Activated gamma-delta T cell treated with anti-CD3 and anti-CD28 coated beads, Interleukin-2, amount 50 U/mL, for 16 hours (primary cell): ENCODE measurements around the gene MYL3.

Source experiments
- DNase-seq: peaks from one replicate; pipeline ENCODE4 v3.0.0-alpha.2; 2020; ENCODE audit warnings: low read depth

Gene MYL3

DNA sequence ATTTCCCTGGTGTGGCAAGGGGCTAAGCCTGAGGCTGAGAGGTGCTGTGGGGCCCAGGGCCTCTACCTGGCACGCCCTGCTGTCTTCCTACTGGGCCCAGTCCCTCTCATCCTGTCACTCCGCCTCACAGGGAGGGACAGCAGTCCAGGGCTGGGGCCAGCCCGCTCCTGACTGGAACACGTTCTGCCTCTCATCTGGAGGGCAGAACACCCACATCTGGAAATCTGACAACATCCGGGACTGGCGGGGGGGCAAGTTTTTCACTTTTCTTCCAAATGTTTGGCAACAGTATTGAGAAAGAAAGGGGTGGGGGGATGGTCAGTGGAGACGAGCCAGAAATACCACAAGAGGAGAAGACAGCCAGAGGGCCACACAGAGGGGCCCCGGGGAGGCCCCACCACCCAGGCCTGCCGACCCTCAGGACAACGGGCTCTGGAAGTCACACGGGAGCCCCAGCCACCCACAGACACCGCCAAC, 1.8 kb upstream of the MYL3 start:
- no peak for DNase-seq

DNA sequence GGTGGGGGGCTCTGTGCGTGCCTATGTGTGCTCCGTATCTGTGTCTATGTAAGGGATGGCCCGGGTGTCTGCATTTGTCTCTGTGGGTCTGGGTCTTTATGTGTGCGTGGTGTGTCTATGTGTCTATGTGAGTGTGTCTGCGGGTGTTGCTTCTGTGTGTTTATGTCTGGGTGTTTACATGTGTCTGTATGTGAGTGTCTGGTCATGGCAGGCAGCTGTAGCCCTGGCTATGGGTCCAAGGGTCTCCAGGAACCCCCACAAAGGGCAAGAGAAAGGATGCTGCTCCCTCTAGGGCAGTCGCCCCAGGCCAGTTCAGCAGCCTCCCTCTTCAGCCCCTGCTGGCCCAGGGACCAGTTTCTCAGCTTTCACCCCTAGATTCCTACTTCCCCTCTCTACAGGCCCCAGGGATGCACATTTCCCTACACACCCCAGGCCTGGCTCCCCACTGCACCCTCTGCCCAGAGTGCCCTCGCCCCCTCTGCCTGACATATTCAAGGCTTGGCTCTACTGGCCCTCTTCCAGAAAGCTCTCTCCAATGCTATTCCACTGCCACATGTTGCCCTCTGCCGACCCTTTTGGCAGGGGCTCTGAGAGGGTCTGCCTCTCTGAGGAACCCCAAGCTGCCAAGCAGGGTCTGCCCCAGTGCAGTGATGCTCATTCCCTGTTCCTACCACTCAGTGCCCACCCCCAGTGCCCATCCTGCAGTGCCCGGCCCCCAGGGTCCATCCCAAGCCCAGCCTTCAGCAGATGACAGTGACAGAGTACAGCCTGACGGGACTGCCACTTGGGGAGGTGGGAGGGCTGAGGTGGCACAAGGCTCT, 1.0 kb upstream of the MYL3 start:
- no peak for DNase-seq

DNA sequence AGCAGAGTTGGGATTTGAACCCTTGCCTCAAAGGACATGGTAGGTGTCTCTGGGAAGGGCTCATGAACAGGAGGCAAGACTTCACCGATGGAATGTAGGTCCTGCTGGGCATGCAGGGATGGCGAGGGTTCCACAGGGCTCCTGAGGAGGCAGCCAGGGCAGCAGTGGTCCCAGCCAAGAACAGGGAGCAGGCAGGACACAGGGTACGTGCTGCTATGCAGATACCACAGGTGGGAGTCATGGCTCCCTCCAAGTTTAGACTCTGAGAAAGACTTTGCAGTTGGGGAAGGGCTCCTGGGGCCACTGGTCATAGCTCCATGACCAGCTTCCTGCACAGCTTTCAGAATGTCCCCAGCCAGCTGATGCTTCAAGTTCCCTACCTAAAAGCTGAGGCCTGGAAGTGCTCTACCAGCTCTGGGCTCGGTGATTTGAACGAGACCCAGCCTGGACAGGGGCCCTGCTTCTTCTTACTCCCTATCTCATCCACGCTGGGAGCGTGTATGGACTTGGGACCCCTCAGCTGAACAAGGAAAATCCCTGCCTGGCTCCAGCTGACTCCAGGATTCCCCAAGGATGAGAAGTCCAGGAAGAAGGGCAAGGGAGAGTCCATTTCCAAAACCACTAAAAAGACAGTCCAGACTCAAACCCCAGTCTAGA, 747 bp downstream of the MYL3 start:
- no peak for DNase-seq

DNA sequence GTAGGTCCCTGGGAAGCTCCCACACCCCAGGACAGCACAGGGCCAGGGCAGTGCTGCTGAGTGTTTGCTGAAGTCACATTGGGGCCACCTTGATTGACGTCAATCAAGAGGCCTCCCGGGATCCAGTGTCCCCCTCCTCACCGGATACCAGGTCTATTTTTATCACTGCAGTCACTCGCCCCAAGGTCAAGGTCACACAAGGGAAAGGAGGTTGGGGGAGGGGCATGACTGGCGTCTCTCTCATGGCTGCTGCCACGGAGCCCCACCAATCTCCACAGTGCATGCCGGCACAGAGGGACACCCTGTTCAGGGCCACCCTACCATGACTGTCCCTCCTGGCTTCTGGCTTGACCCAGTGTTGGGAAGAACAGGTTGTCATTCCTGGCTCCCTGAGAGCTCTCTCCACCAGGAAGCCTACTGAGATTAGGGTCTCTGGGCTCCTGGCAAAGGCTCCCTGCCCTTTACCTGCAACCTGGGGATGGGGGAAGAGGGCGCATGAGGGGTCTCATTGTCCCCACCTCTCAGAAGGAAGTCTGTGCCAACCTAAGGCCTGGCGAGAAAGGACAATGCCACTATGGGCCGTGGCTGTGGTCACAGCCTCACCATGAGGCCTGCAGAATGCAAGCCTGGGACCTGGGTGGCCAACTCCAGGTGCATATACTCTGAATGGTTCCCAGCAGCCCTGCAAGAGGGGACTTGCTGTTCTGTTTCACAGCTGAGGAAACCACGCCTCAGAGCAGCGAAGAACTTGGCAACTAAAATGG, 1.5 kb downstream of the MYL3 start:
- no peak for DNase-seq

DNA sequence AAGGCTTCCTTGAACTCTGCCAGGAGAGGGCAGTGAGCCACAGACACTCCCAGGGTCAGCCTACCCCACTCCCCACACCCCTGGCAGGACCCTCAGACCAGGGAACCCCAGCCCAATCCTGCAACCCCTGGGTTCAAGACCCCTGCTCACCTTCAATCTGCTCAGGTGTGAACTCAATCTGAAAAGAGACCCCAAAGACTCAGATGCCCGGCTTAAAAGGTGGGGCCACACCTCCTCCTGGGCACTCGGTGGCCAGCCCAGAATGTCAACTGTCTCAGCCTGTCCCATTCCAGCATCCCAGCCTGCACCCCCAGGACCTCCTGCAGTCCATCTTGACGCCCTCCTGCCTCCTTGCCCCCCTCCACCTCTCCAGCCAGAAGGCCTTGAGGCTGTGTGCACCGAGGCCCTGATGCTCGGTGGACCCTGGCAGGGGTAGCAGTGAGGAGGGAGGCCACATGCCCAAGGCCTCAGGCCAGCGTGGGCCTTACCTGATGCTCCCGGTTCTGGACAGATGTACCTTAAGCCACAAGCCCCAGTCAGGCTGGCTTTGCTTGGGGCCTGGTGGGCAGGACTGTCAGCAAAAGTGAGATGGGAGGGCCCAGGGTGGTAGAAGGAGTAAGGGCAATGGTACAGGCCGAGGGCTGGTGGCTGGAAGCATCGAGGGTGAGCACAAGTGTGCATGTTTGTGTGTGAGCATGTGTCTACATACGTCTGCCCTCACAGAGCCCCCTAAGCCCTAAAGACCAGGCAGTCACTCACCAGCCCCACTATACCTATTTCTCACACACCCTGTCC, 2.2 kb downstream of the MYL3 start:
- no peak for DNase-seq

DNA sequence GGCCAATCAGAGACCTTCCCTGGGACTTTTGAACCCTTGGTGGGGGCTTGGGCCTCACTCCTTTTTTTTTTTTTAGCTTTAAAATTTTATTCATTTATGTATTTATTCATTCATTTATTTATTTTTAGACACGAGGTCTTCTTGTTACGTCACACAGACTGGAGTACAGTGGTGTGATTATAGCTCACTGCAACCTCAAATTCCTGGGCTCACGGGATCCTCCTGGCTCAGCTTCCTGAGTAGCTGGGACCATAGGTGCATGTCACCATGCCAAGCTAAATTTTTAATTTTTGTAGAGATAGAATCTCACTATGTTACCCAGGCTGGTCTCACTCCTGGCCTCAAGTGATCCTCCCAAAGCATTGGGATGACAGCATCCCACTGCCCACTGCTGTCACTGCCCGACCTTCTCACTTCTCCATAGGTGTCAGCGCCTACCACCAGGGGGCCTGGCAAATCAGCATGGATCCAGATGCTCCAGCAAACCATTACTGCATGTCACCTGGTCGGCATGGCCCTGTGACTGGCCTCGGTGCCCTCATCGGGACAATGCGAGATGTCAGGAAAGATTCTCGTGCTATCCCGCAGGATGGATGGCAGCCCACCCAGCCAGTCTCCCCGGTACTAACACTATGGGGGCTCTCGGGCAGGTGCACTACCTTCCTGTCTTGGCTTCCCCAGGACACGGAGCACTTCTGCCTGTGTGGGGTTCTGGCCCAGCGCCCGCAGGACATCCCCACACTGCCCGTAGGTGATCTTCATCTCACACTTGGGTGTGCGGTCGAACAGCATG, 3.0 kb downstream of the MYL3 start:
- DNase-seq = no peak

DNA sequence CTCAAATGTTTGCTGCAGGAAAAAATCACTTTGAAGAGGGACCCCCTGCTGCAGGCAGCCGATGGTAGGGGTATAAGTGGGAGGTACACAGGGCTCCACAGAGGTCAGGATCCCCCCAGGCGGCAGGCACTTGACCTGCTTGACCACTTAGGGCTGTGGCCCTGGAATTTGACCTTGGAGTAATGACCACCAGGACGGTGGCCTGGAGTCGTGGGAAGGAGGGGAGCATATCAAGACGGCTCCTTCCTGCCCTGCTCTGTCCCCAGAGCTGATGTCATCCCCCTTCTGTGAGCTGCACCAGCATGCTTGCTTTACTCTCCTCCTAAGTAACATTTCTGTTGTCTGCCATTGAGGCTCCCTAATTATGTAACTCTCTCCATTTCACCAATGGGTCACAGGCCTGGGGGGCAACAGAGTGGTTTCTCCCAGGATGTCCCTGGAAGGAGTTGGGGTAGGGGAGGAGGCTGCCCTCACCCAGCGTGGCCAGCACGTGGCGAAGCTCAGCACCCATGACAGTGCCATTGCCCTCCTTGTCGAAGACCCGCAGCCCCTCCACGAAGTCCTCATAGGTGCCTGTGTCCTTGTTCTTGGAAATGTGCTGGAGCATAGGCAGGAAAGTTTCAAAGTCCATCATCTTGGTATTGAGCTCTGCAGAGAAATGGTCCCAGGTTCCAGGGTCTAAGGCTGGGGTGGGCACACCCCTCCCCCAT, 4.1 kb downstream of the MYL3 start:
- DNase-seq = no peak

DNA sequence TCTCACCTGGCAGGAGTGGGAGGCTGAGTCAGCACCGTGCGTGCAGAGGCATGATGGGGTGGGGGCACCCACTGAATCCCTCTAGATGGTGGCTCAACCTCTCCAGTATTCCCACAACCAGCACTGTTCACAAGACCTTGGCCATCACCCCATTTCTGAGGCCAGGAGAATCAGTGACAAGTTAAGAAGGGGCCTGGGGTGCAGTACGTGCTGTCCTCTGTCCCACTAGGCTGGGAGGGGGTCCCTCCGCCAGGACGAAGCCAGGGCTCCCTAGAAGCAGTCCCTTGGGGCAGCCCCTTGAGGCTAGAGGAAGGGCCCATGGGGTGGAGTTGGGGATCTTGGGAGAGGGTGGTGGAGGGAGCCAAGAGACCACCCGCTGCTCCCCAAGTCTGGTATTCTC, 4.8 kb downstream of the MYL3 start:
- DNase-seq = no peak

DNA sequence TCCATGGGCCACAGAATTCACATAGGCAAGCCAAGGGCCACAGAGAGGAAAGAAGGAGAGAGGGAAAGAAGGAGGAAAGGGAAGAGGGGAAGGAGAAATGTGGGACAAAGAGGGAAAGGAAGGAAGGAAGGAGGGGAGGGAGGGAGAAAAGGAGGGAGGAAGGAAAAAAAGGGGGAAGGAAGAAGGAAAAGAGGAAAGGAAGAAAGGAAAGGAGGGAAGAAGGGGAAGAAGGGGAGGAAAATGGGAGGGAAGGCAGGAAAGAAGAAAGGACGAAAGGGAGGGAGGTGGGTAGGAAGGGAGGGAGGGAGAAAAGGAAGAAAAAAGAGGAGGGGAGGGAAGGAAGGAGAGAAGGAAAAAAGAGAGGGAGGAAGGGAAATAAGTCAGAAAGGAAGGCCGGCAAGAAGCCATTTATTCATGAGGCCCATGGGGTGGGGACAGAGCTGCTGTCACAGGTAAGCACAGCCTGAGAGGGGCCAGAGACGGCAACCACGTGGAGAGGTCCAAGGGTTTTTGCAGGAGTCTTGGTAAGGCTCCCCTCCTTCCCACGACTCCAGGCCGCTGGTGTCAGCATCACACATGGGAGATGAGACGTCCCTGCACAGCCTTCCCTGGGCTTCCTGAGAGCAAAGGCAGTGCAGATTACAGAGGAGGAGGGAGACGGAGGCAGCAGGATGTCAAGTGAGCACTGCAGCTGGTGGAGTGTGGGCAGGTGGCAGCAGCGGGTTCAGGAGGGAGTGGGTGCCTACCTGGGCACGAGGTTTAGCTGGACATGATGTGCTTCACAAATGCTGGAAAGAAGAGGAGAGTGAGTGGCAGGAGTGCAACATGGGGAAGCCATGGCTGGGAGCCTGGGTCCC, 5.5 kb downstream of the MYL3 start:
- no peak for DNase-seq

DNA sequence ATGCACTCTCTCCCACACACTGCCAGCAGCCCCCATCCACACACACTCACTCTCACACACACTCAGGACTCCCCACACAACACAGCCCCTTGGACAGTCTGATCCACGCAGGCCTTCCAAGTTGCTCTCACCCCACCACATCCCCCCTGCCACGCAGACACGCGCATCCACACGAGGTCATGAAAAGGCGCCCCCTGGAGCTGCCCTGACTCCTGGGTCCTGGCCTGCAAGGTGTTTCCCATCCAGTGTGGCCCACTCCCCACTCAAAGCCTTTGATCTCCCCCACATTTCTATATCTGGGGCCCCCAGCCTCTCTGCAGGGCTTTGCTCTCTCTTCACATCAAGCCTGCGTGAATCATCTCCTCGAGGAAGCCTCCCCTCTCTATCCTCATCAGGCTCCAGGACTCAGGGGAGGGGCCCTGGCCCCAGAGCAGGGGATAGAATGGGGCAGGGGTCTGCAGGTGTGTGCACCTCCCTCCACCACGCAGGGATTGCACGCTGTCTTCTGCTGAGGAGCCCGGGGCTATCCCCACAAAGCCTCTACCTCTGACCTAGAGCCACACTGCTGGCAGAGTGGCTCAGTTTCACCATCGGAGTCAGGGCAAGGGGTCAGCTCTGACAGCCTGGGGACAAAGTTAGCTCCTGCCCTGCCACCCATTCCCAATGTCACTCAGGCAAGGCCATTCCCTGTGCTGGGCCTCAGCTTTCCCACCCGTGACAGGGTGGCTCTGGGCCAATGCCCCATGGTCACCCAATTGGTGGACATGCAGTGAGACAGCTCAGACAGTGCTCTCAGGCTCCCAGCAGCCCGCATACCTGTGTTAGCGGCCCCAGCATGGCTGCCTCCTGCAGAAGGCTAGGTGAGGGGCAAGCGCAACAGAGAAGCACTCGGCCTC, 6.4 kb downstream of the MYL3 start:
- no peak for DNase-seq

DNA sequence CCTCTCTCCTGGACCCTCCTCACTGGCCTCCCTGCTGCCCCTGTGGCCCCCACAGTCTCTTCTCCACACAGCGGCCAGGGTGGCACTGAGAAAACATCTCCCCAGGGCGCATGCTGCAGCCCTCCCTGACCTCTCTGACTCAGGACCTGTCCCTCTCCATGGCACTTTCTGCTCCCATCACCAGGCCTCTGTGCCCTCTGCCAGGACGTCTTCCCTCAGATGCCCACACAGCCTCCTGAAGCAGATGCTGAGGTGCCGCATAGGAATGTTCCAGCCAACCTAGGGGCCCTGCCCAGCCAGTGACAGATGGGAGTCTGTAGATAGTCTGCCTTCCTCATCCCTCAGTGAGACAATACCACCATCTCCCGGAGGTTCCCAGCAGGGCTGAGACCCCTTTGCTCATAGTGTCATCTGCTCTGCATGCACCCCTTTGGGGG, 8.7 kb downstream of the MYL3 start:
- DNase-seq = no peak

DNA sequence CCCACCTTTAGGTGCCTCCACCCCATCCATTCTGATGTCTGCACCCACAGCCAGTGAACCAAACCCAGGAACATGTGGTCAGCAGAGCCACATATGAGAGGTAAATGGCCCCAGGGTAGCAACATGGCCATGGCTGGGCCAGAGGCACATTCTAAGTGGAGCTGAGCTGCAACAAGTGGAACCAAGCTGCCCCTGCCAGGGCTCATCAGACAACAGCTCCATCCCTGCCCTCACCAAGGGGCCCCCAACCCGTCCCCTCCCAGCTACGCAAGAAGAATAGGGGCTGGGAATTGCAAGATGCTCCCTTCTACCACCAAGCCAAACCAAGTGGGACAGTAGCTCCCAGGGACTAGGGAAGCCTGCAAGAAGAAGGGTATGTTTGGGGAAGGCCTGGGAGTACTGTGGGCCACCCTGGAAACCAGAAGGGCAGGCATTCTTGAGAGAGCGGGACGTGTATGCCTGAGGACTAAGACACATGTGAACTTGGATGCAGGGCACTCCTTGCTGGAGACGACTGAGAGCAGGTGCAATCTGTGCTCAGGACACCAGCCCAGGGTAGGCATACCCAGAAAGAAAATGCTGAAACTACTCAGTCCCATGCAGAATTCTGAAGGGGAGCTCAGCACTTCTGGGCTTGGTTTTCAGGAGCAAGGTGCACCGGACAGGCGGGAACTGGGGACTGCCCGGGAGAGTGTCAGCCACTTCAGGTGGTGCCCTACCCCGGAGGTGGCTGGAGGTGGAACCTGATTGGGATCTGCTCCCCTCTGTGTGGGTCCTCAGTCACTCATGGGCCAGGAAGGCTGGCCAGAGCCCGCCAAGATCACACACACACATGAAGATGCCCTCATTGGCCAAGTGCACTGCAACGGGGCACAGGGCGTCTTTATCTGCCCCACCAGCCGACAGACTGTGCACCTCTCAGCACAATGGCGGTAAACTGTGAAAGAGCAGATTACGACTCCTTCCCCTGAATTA, 9.5 kb downstream of the MYL3 start:
- no peak for DNase-seq

DNA sequence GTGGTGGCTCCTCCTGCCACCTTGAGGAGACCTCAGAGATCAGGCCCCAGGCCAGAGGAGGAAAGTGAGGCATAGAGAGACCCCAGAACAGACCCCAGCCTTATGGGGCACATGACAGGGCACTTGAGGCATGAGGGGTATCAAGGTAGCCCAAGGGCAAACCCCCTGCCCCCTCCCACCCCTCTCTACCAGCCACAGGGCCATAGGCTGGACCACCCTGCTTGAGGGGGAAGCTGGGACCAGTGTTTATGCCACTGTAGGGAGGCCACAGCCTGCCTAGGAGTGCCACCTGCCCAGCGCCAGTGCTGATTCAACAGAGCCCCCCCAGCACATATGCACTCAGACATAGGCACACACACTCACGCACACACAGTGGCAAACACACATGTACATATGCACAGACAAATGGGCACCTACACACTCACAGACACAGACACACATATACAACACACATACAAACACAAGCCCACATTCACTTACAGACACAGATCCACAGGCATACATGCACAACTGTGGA, 10.3 kb downstream of the MYL3 start:
- no peak for DNase-seq

DNA sequence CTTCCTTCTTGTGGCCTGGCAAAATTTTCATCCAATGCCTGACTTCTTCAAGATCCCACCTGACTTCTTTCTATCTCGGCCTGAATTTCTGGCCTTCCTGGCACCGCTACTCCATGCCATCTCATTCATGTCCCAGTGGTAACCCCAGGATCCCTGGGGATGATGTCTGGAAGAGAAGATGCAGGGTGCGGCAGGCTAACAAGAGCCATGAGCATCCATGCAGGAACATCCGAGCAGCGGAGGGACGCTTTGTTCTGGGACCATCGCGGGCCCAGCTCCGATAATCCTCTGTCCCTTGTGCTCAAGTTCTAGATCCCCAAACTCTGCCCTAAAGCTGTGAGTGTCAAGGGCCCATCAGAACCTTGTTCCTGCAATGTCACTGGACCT, 10.9 kb downstream of the MYL3 start:
- DNase-seq = no peak

DNA sequence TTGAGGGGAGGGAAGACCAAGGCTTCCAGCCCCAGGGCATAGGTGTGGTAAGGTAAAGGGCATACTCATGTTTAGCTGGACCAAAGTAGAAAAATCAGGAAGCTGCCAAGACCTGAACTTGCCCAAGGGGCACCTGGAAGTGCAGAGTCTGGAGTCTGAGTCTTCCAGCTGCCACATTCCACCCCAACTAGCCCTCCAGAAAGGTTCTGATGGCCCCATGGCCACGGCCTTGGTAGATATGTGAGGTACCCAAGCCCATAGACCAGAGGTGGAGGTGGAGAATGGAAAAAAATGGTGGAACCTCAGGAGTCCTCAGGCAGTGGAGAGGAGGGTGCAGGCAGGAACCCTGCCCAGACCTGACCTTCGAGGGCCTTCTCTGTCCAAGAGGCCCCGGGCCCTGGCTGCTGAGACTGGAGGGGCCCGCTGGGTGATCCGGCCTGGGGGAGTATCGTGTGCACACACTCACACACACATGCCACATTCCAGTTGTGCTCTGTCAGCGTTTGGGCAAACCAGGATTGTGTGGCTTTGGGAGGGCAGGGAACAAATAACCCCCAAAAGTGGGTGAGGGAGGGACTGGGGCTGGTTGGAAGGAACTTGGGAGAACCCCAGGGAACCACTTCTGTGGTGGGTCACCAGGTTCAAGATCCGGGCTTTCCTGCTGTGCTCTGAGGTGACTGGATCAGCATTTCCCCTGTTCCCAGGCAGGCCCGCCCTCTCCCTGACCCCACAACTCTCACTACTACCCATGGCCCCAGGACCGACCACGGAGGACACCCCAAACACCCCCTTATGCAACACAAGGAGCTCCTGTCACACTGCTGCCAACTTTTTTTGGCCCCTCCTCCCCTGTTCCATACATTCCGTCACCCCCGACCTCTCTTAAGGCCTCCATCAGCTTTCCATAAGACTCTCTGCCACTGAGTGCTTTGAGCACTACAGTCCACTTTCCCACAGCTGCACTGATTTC, 11.6 kb downstream of the MYL3 start:
- no peak for DNase-seq

DNA sequence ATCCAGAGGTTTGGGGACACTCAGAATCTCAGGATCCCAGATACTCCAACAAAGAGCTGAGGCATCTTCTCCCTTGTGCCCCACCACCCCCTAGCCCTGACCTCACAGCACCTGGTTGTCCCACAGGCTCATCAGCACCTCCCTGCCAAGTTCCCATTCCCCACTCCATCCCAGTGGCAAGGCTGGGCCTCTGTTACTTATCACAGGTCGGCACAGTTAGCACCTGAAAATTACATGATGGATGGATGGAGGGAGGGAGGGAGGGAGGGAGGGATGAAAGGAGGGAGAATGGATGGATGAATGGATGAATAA, 12.8 kb downstream of the MYL3 start:
- no peak for DNase-seq
